ENCODE data around the gene NEBL.

Gene NEBL

GRCh38 chr10:20746856-20747255 is 150.3 kb downstream of the NEBL start:
- no peak for DNase-seq (ENCODE audit: low read depth, low spot score)
- in situ Hi-C loops (cut with HindIII; ENCODE audit: low sequenced_read_pairs): no loop called here
- no peak overlapping the region for H3K4me3 ChIP-seq (ENCODE audit: low read depth, low read length)
- no peak for TF ChIP-seq CTCF (IDR thresholded peaks at IDR 0.05; ENCODE audit: low read depth, low read length)

- in situ Hi-C loops (cut with HindIII; ENCODE audit: low sequenced_read_pairs): no loop called here
- no peak for TF ChIP-seq CTCF (IDR thresholded peaks at IDR 0.05; ENCODE audit: low read depth, low read length)
- no peak for DNase-seq (ENCODE audit: low read depth, low spot score)
These were observed 151.3 kb downstream of the NEBL start for GRCh38 chr10:20745556-20746375.

GRCh38 chr10:20744821-20745220 is 152.3 kb downstream of the NEBL start:
- in situ Hi-C loops (cut with HindIII; ENCODE audit: low sequenced_read_pairs): no loop called here
- no peak overlapping the region for H3K4me3 ChIP-seq (ENCODE audit: low read depth, low read length)
- TF ChIP-seq CTCF (IDR thresholded peaks at IDR 0.05; ENCODE audit: low read depth, low read length): no peak
- no peak for DNase-seq (ENCODE audit: low read depth, low spot score)

More at GRCh38 chr10:20745556-20746375, 151.3 kb downstream of the NEBL start:
- no peak overlapping the region for H3K4me3 ChIP-seq (ENCODE audit: low read depth, low read length)

- in situ Hi-C loops (cut with HindIII; ENCODE audit: low sequenced_read_pairs): no loop called here
- no peak overlapping the region for H3K4me3 ChIP-seq (ENCODE audit: low read depth, low read length)
- TF ChIP-seq CTCF (IDR thresholded peaks at IDR 0.05; ENCODE audit: low read depth, low read length): no peak
- DNase-seq (ENCODE audit: low read depth, low spot score): no peak
These were observed 153.2 kb downstream of the NEBL start for GRCh38 chr10:20743942-20744341.

- no peak for DNase-seq (ENCODE audit: low read depth, low spot score)
- H3K4me3 ChIP-seq (ENCODE audit: low read depth, low read length): no peak overlapping the region
- in situ Hi-C loops (cut with HindIII; ENCODE audit: low sequenced_read_pairs): no loop called here
- no peak for TF ChIP-seq CTCF (IDR thresholded peaks at IDR 0.05; ENCODE audit: low read depth, low read length)
These were observed 154.2 kb downstream of the NEBL start for GRCh38 chr10:20742737-20743541.

GRCh38 chr10:20740120-20740519 is 157.0 kb downstream of the NEBL start:
- DNase-seq (ENCODE audit: low read depth, low spot score): no peak
- H3K4me3 ChIP-seq (ENCODE audit: low read depth, low read length): no peak overlapping the region
- TF ChIP-seq CTCF (IDR thresholded peaks at IDR 0.05; ENCODE audit: low read depth, low read length): no peak
- in situ Hi-C loops (cut with HindIII; ENCODE audit: low sequenced_read_pairs): no loop called here
